Measurements from ENCODE around the gene FDX2.

FDX2 gene

GRCh38 chr19:10309423-10309822, 6.4 kb downstream of the FDX2 start, which contains the start of gene ZGLP1:
Gene ZGLP1 (minus strand): TSS chr19:10309815.
- DNase-seq (ENCODE audit: extremely low spot score): no peak
- CTCF ChIA-PET: interaction anchor here (1.5 kb wide), 1 partner anchor 50 kb away, joined by 7 read pairs; no protein-coding TSS in a partner anchor
- no peak for TF ChIP-seq CTCF (IDR thresholded peaks at IDR 0.05; ENCODE audit: control extremely low read depth, extremely low read depth, low read depth, missing control alignments)
- POLR2A ChIA-PET: no interaction called here

- no peak for TF ChIP-seq CTCF (IDR thresholded peaks at IDR 0.05; ENCODE audit: control extremely low read depth, extremely low read depth, low read depth, missing control alignments)
- no peak for DNase-seq (ENCODE audit: extremely low spot score)
- ChIA-PET POLR2A (no interaction called here), CTCF (interaction anchor here (0.9 to 1.9 kb wide), 5 partner anchors 10 to 52 kb away, joined by 3 to 5 read pairs (median 3); no protein-coding TSS in a partner anchor)
Observed at GRCh38 chr19:10306327-10306726, 9.5 kb downstream of the FDX2 start.

- ChIA-PET CTCF (interaction anchor here (1.2 to 1.8 kb wide), 3 partner anchors 14 to 53 kb away, joined by 3 read pairs; no protein-coding TSS in a partner anchor), POLR2A (no interaction called here)
- TF ChIP-seq CTCF (IDR thresholded peaks at IDR 0.05; ENCODE audit: control extremely low read depth, extremely low read depth, low read depth, missing control alignments): no peak
- no peak for DNase-seq (ENCODE audit: extremely low spot score)
Observed at GRCh38 chr19:10305139-10305806, 10.5 kb downstream of the FDX2 start.

GRCh38 chr19:10299545-10300458, 16.0 kb downstream of the FDX2 start:
- CTCF ChIA-PET: interaction anchor here (1.1 to 2.1 kb wide), 4 partner anchors 11 to 41 kb away, joined by 3 to 8 read pairs (median 5); partner anchors contain the start of gene ICAM5
- DNase-seq (ENCODE audit: extremely low spot score): no peak
- POLR2A ChIA-PET: interaction anchor here (1.0 kb wide), 1 partner anchor 29 kb away, joined by 8 read pairs; the partner anchor contains the start of gene ICAM1
- TF ChIP-seq CTCF (IDR thresholded peaks at IDR 0.05; ENCODE audit: control extremely low read depth, extremely low read depth, low read depth, missing control alignments): no peak

- no peak for TF ChIP-seq CTCF (IDR thresholded peaks at IDR 0.05; ENCODE audit: control extremely low read depth, extremely low read depth, low read depth, missing control alignments)
- CTCF ChIA-PET: interaction anchor here (0.8 to 1.8 kb wide), 6 partner anchors 11 to 125 kb away, joined by 3 to 5 read pairs (median 4); no protein-coding TSS in a partner anchor
- POLR2A ChIA-PET: interaction anchor here (0.5 kb wide), 1 partner anchor 599 kb away, joined by 9 read pairs; no protein-coding TSS in a partner anchor
- DNase-seq (ENCODE audit: extremely low spot score): no peak
Observed at GRCh38 chr19:10295847-10296591, 19.8 kb downstream of the FDX2 start.

Measured in GM10248 (cell line).